H1 (cell line): Measurements from ENCODE around the gene IGSF5. TPM values are rescaled to one million over a fixed set of nuclear protein-coding genes. Genes with fewer than 3 reads are reported as not detected.

Experiments
- CTCF ChIA-PET: fragments of 300-600 bp; sonication (Branson Sonifier 250); formaldehyde crosslinking; loops from one replicate; lab custom pipeline; 2021; ENCODE audit not compliant: partially characterized antibody; lab: Charles Lee
- POLR2A ChIA-PET: fragments of 300-600 bp; sonication (Branson Sonifier 250); formaldehyde crosslinking; loops from one replicate; lab custom pipeline; 2021; ENCODE audit warnings: inconsistent platforms; ENCODE audit not compliant: partially characterized antibody; lab: Charles Lee
- DNase-seq, 2 experiments: peaks; one replicate each; pipeline versions ENCODE4 v3.0.0 to v3.0.0-alpha.2; 2010 to 2022; ENCODE audit warnings: low spot score in 2 of 2, low read depth in 1 of 2, mixed read lengths in 1 of 2
- FAIRE-seq: peaks from 2 replicates; lab custom pipeline; 2011; peaks lifted over from hg19 to GRCh38; lab: Jason Lieb, UNC
- H2AFZ ChIP-seq: 2 replicates; pipeline ENCODE4 v1.8.1; 2012; ENCODE audit warnings: low read length, inconsistent platforms
- H2AK5ac ChIP-seq: 2 replicates; pipeline ENCODE4 v1.6.1; 2013; ENCODE audit warnings: low read depth, low read length
- H2BK120ac ChIP-seq: replicated peaks from 2 replicates; pipeline ENCODE3; 2013; ENCODE audit warnings: low read depth, low read length, inconsistent platforms
- H2BK12ac ChIP-seq: 2 replicates; pipeline ENCODE4 v1.6.1; 2013; ENCODE audit warnings: low read depth, low read length
- H2BK15ac ChIP-seq: 2 replicates; pipeline ENCODE4 v1.6.1; 2013; ENCODE audit warnings: low read length
- H2BK20ac ChIP-seq: 2 replicates; pipeline ENCODE4 v1.6.1; 2013; ENCODE audit warnings: low read length
- H2BK5ac ChIP-seq: 2 replicates; pipeline ENCODE4 v1.6.1; 2013; ENCODE audit warnings: low read depth, low read length
- H3K14ac ChIP-seq: 2 replicates; pipeline ENCODE4 v1.6.1; 2013; ENCODE audit warnings: inconsistent platforms; ENCODE audit not compliant: insufficient read length
- H3K18ac ChIP-seq: 2 replicates; pipeline ENCODE4 v1.6.1; 2013; ENCODE audit warnings: low read length; ENCODE audit errors: extremely low read depth
- H3K23ac ChIP-seq: 2 replicates; pipeline ENCODE4 v1.6.1; 2013; ENCODE audit warnings: inconsistent platforms; ENCODE audit not compliant: insufficient read length
- H3K23me2 ChIP-seq: 2 replicates; pipeline ENCODE4 v1.6.1; 2013; ENCODE audit warnings: low read depth, low read length
- H3K27ac ChIP-seq: 2 replicates; pipeline ENCODE4 v1.6.1; 2011; ENCODE audit warnings: low read depth, low read length, inconsistent platforms
- H3K27me3 ChIP-seq, 4 experiments: replicated peaks in 1 of 4; 1 replicate in 1 of 4; 2 replicates in 3 of 4; pipeline versions ENCODE4 v1.6.1 to v1.8.1; 2011 to 2013; ENCODE audit warnings: low read length in 3 of 4, mild to moderate bottlenecking in 3 of 4, inconsistent platforms in 2 of 4, mixed read lengths in 2 of 4, moderate library complexity in 1 of 4; ENCODE audit not compliant: control insufficient read depth in 3 of 4, insufficient read depth in 3 of 4; ENCODE audit errors: extremely low read depth in 1 of 4
- H3K36me3 ChIP-seq, 4 experiments: 2 replicates each; pipeline versions ENCODE4 v1.6.1 to v1.8.1; 2011 to 2013; ENCODE audit warnings: mild to moderate bottlenecking in 4 of 4, low read length in 3 of 4, moderate library complexity in 2 of 4, control low read depth in 1 of 4, inconsistent platforms in 1 of 4; ENCODE audit not compliant: insufficient read depth in 4 of 4, control insufficient read depth in 2 of 4
- H3K4ac ChIP-seq: replicated peaks from 2 replicates; pipeline ENCODE3; 2013; ENCODE audit warnings: low read length, low read depth, mixed read lengths, inconsistent platforms; ENCODE audit not compliant: insufficient read length
- H3K4me1 ChIP-seq, 4 experiments: replicated peaks in 1 of 4; 1 replicate in 1 of 4; 2 replicates in 3 of 4; pipeline versions ENCODE4 v1.6.1 to v1.8.1; 2011 to 2013; ENCODE audit warnings: low read length in 3 of 4, inconsistent platforms in 2 of 4, mixed read lengths in 1 of 4; ENCODE audit not compliant: insufficient read depth in 4 of 4, control insufficient read depth in 3 of 4
- H3K4me2 ChIP-seq, 2 experiments: 2 replicates each; pipeline versions ENCODE4 v1.6.1 to v1.8.1; 2011 to 2013; ENCODE audit warnings: low read depth in 2 of 2, low read length in 2 of 2, control low read depth in 1 of 2, inconsistent platforms in 1 of 2, mild to moderate bottlenecking in 1 of 2; ENCODE audit not compliant: insufficient read depth in 1 of 2
- H3K4me3 ChIP-seq, 4 experiments: fragments of 200-600, 300-600 bp in 1 of 4; sonication (generic), shearing (Covaris generic), sonication (Bioruptor Twin) in 1 of 4; 2 replicates each; pipeline versions ENCODE4 v1.5.1 to v1.8.1; 2011 to 2016; ENCODE audit warnings: low read length in 4 of 4, low read depth in 3 of 4, control low read depth in 2 of 4, inconsistent platforms in 2 of 4, mild to moderate bottlenecking in 2 of 4, mixed read lengths in 1 of 4, moderate library complexity in 1 of 4; ENCODE audit not compliant: insufficient read depth in 2 of 4; ENCODE audit errors: extremely low read depth in 1 of 4
- H3K56ac ChIP-seq: replicated peaks from 2 replicates; pipeline ENCODE3; 2013; ENCODE audit warnings: low read depth, mild to moderate bottlenecking, mixed read lengths, low read length, inconsistent platforms; ENCODE audit not compliant: insufficient read length
- H3K79me1 ChIP-seq: 2 replicates; pipeline ENCODE4 v1.6.1; 2013; ENCODE audit warnings: low read depth, low read length, control low read depth
- H3K79me2 ChIP-seq, 2 experiments: 2 replicates each; pipeline versions ENCODE4 v1.6.1 to v1.8.1; 2012 to 2013; ENCODE audit warnings: low read length in 2 of 2, mild to moderate bottlenecking in 2 of 2, inconsistent platforms in 1 of 2; ENCODE audit not compliant: insufficient read depth in 2 of 2, control insufficient read depth in 1 of 2
- H3K9ac ChIP-seq, 4 experiments: replicated peaks in 1 of 4; 1 replicate in 1 of 4; 2 replicates in 3 of 4; pipeline versions ENCODE4 v1.6.1 to v1.8.1; 2011 to 2013; ENCODE audit warnings: low read depth in 3 of 4, low read length in 3 of 4, control low read depth in 2 of 4, mild to moderate bottlenecking in 2 of 4, moderate library complexity in 2 of 4, inconsistent platforms in 1 of 4; ENCODE audit errors: extremely low read depth in 1 of 4
- H3K9me3 ChIP-seq, 2 experiments: 2 replicates each; pipeline versions ENCODE4 v1.6.1 to v1.8.1; 2012 to 2013; ENCODE audit warnings: mild to moderate bottlenecking in 2 of 2, moderate library complexity in 2 of 2, control low read depth in 1 of 2, inconsistent platforms in 1 of 2, low read depth in 1 of 2, low read length in 1 of 2, mixed read lengths in 1 of 2; ENCODE audit not compliant: insufficient read depth in 2 of 2
- H4K20me1 ChIP-seq, 2 experiments: replicated peaks in 1 of 2; 2 replicates each; pipeline versions ENCODE3 to v1.8.1; 2011 to 2013; ENCODE audit warnings: inconsistent platforms in 2 of 2, low read length in 2 of 2, mild to moderate bottlenecking in 1 of 2; ENCODE audit not compliant: insufficient read depth in 2 of 2, control insufficient read depth in 1 of 2
- H4K5ac ChIP-seq: 2 replicates; pipeline ENCODE4 v1.6.1; 2013; ENCODE audit warnings: low read length, low read depth, mixed read lengths, inconsistent platforms; ENCODE audit not compliant: insufficient read length
- H4K8ac ChIP-seq: 2 replicates; pipeline ENCODE4 v1.8.0; 2013; ENCODE audit warnings: mild to moderate bottlenecking, moderate library complexity, low read length, inconsistent platforms; ENCODE audit not compliant: insufficient read depth; ENCODE audit errors: extremely low read depth
- H4K91ac ChIP-seq: replicated peaks from 2 replicates; pipeline ENCODE3; 2013; ENCODE audit warnings: low read length, mixed read lengths, inconsistent platforms; ENCODE audit not compliant: insufficient read length
- CEBPB ChIP-seq: IDR thresholded peaks from 2 replicates; pipeline ENCODE4 v1.6.1; 2012; ENCODE audit warnings: low read depth, low read length
- CTBP2 ChIP-seq: IDR thresholded peaks from 2 replicates; pipeline ENCODE4 v1.7.0; 2011; ENCODE audit warnings: borderline replicate concordance, mild to moderate bottlenecking, moderate library complexity, mixed read lengths, low read length; ENCODE audit not compliant: insufficient read depth, insufficient read length
- CTCF ChIP-seq, 3 experiments: IDR thresholded peaks; 1 replicate in 2 of 3; 2 replicates in 1 of 3; pipeline versions ENCODE4 v1.5.1 to v1.6.1; 2011; ENCODE audit warnings: low read length in 3 of 3, mild to moderate bottlenecking in 3 of 3, inconsistent platforms in 2 of 3, low read depth in 1 of 3, moderate library complexity in 1 of 3; ENCODE audit not compliant: insufficient read depth in 1 of 3; ENCODE audit errors: control extremely low read depth in 1 of 3
- EGR1 ChIP-seq: IDR thresholded peaks from 2 replicates; pipeline ENCODE4 v1.6.1; 2011; ENCODE audit warnings: low read depth, low read length, borderline replicate concordance
- GTF2F1 ChIP-seq: IDR thresholded peaks from 2 replicates; pipeline ENCODE4 v1.6.1; 2012; ENCODE audit warnings: low read depth, low read length, improper control_type of control experiment, borderline replicate concordance
- HDAC2 ChIP-seq, 2 experiments: fragments of 300-600 bp in 1 of 2; sonication (generic) in 1 of 2; IDR thresholded peaks; 2 replicates each; pipeline ENCODE4 v1.6.1; 2011 to 2012; ENCODE audit warnings: low read depth in 2 of 2, low read length in 2 of 2, mild to moderate bottlenecking in 2 of 2, moderate library complexity in 2 of 2, borderline replicate concordance in 1 of 2, inconsistent platforms in 1 of 2
- JUN ChIP-seq: IDR thresholded peaks from 2 replicates; pipeline ENCODE4 v1.6.1; 2011; ENCODE audit warnings: low read depth, mild to moderate bottlenecking, improper control_type of control experiment, low read length
- KDM1A ChIP-seq: fragments of 200-600, 300-600 bp; sonication (generic); IDR thresholded peaks from 2 replicates; pipeline ENCODE4 v1.7.1; 2016; ENCODE audit warnings: mild to moderate bottlenecking, low read length, borderline replicate concordance
- POLR2AphosphoS5 ChIP-seq: IDR thresholded peaks from 2 replicates; pipeline ENCODE4 v1.6.1; 2011; ENCODE audit warnings: low read depth, low read length
- RBBP5 ChIP-seq: IDR thresholded peaks from 2 replicates; pipeline ENCODE4 v1.7.1; 2012; ENCODE audit warnings: low read depth, mild to moderate bottlenecking, inconsistent platforms, low read length, moderate library complexity, borderline replicate concordance
- TBP ChIP-seq: IDR thresholded peaks from 2 replicates; pipeline ENCODE4 v1.6.1; 2011; ENCODE audit warnings: low read depth, low read length, improper control_type of control experiment
- WGBS, 2 experiments: shearing (Covaris generic) in 1 of 2; methylation state at CpG; one replicate each; pipeline versions ENCODE4 v1.1.6 to v1.1.7; 2013 to 2015; ENCODE audit warnings: low lambda C conversion rate in 2 of 2, mixed read lengths in 2 of 2, inconsistent platforms in 1 of 2, low coverage in 1 of 2, missing lambda C conversion rate in 1 of 2; ENCODE audit not compliant: insufficient replicate concordance in 2 of 2, insufficient coverage in 1 of 2, insufficient read length in 1 of 2; ENCODE audit errors: extremely low coverage in 1 of 2, missing lambda C conversion rate in 1 of 2; 5-methylcytosine and 5-hydroxymethylcytosine counted together
- polyA plus RNA-seq, 7 experiments: library from polyadenylated mRNA; depleted of rRNA in 3 of 7; stranded (reverse) in 5 of 7; unstranded in 2 of 7; fragments of >200 nt in 5 of 7; fragments of 200-250 nt in 2 of 7; gene quantifications; 1 replicate in 5 of 7; 2 replicates in 1 of 7; 4 replicates in 1 of 7; pipeline versions ENCODE4 v1.2.1 to v1.2.3, GENCODE V29; 2011 to 2013; ENCODE audit warnings: missing spikeins in 2 of 7, mixed read lengths in 2 of 7
- total RNA-seq: library from RNA; stranded (reverse); fragmentation: NEBNext Ultra II Directional; extraction: Animal tissue kit (Norgen Biotek cat#: 25700); gene quantifications from 2 replicates; pipeline ENCODE4 v1.2.1, GENCODE V29; 2021

Gene IGSF5
- total and polyA plus RNA-seq, 2 of the 8 experiments (the other 6 are each of a cell fraction or from before 2014, with no cell fraction given), result 4.4 to 5.4 TPM

GRCh38 chr21:39696196-39696595, 48.8 kb upstream of the IGSF5 start:
- no peaks in the 10 kb centered on the region for H3K27me3 ChIP-seq
- no peaks in the 10 kb centered on the region for H4K20me1 ChIP-seq
- H4K5ac ChIP-seq, result no peak overlapping the region
- H3K56ac ChIP-seq, result no peak overlapping the region
- no peak overlapping the region for H2BK12ac ChIP-seq
- H2BK120ac ChIP-seq, result no peak overlapping the region
- FAIRE-seq, result no peak
- peaks cover 0 to 4% (median 1%) of the 10 kb centered on the region in 4 experiments; a peak in 3 of 7 replicates for H3K4me1 ChIP-seq
- no peak overlapping the region for H3K18ac ChIP-seq
- CTCF ChIA-PET, result interaction anchor here (0.7 to 1.0 kb wide), 2 partner anchors 29 to 177 kb away, joined by 3 to 4 read pairs; no protein-coding TSS in a partner anchor
- DNase-seq, result no peak
- no peak overlapping the region for H3K4me3 ChIP-seq
- H2BK15ac ChIP-seq, result no peak overlapping the region
- no peak overlapping the region for H2BK5ac ChIP-seq
- POLR2A ChIA-PET, result no interaction called here
- H2AFZ ChIP-seq, result no peak overlapping the region
- no peak overlapping the region for H4K8ac ChIP-seq
- no peaks in the 10 kb centered on the region for H3K9me3 ChIP-seq
- H2BK20ac ChIP-seq, result no peak overlapping the region
- H3K79me1 ChIP-seq, result no peaks in the 10 kb centered on the region
- H3K4ac ChIP-seq, result no peak overlapping the region
- no peak overlapping the region for H3K4me2 ChIP-seq
- no peak overlapping the region for H2AK5ac ChIP-seq
- no peak overlapping the region for H3K9ac ChIP-seq
- no peak overlapping the region for H4K91ac ChIP-seq
- no peak overlapping the region for H3K14ac ChIP-seq
- no peaks in the 10 kb centered on the region for H3K36me3 ChIP-seq
- no peak overlapping the region for H3K23ac ChIP-seq
- H3K23me2 ChIP-seq, result 0 out of 2 replicates have a peak, but pooled peaks cover 2% of the 10 kb centered on the region
- 94% methylated on average over 7 of the region's 7 CpGs; no CpG with 5 or more reads in 1 of the 2 experiments for WGBS, 2 experiments
- no peaks in the 10 kb centered on the region for H3K79me2 ChIP-seq
- H3K27ac ChIP-seq, result no peak overlapping the region
- TF ChIP-seq CEBPB (no peak), CTBP2 (no peak), CTCF (IDR thresholded peaks at IDR 0.05; ENCODE audit: control extremely low read depth in 1 of 3, insufficient read depth in 1 of 3, low read depth in 1 of 3, low read length in 3 of 3) (no peak), POLR2AphosphoS5 (no peak), TBP (no peak), RBBP5 (no peak), JUN (no peak), EGR1 (no peak), HDAC2 (IDR thresholded peaks at IDR 0.05; ENCODE audit: borderline replicate concordance in 1 of 2, low read depth in 2 of 2, low read length in 2 of 2) (no peak), GTF2F1 (no peak), KDM1A (no peak)
